Stomach (tissue), 19 donors: ENCODE results near the gene UNC79. TPM values are rescaled to one million over a fixed set of nuclear protein-coding genes. Genes with fewer than 3 reads are reported as not detected.
"Not testable (repeated sequence)": the region's sequence is repeated elsewhere in the genome, so short reads cannot be mapped to it uniquely, and the experiment has no call there.

Source experiments
- DNase-seq, 2 donors: peaks; one replicate each; pipeline versions ENCODE4 v3.0.0 to v3.0.0-alpha.2; 2013 to 2019
- H3K27ac ChIP-seq, 5 donors: fragments of 200-600 bp in 4 of 5; sonication (generic) in 4 of 5; one replicate each; pipeline ENCODE4 v1.5.1; 2013 to 2019; ENCODE audit warnings: mild to moderate bottlenecking in 1 of 5, moderate library complexity in 1 of 5
- H3K27me3 ChIP-seq, 3 donors: fragments of 200-600 bp; sonication (generic); one replicate each; pipeline ENCODE4 v1.5.1; 2017 to 2019; ENCODE audit warnings: mixed run types in 1 of 3
- H3K36me3 ChIP-seq, 4 donors: fragments of 200-600 bp; sonication (generic); 1 replicate in 3 of 4; 2 replicates in 1 of 4; pipeline ENCODE4 v1.5.1; 2016 to 2019
- H3K4me1 ChIP-seq, 4 donors: fragments of 200-600 bp; sonication (generic); one replicate each; pipeline ENCODE4 v1.5.1; 2016 to 2019
- H3K4me3 ChIP-seq, 4 donors: fragments of 200-600 bp; sonication (generic) in 3 of 4; one replicate each; pipeline ENCODE4 v1.5.1; 2016 to 2019; ENCODE audit warnings: mild to moderate bottlenecking in 1 of 4
- H3K9me3 ChIP-seq, 4 donors: fragments of 200-600 bp; sonication (generic); one replicate each; pipeline ENCODE4 v1.5.1; 2016 to 2019
- CTCF ChIP-seq, 7 experiments: fragments of 450-650 bp in 4 of 7; fragments of 200-600 bp in 3 of 7; sonication (generic) in 3 of 7; IDR thresholded peaks; one replicate each; pipeline ENCODE4 v1.5.1; 2016 to 2019; ENCODE audit warnings: antibody characterized with exemption in 7 of 7, control low read depth in 2 of 7, mild to moderate bottlenecking in 1 of 7
- EP300 ChIP-seq: sonication (generic); formaldehyde crosslinking; IDR thresholded peaks from one replicate; pipeline ENCODE4 v1.6.1; 2017; ENCODE audit warnings: antibody characterized with exemption
- POLR2A ChIP-seq, 4 donors: fragments of 450-650 bp; IDR thresholded peaks; one replicate each; pipeline ENCODE4 v1.6.1; 2016; ENCODE audit warnings: antibody characterized with exemption in 4 of 4, control low read depth in 2 of 4, mild to moderate bottlenecking in 1 of 4, moderate library complexity in 1 of 4
- POLR2AphosphoS5 ChIP-seq, 3 donors: sonication (generic); formaldehyde crosslinking; IDR thresholded peaks; one replicate each; pipeline ENCODE4 v1.6.1; 2016; ENCODE audit warnings: antibody characterized with exemption in 3 of 3
- WGBS, 5 donors: extraction: QIAGEN DNeasy Blood & Tissue Kit in 3 of 5; methylation state at CpG; one replicate each; pipeline versions ENCODE4 v1.1.5 to v1.1.7; 2013 to 2018; 5-methylcytosine and 5-hydroxymethylcytosine counted together
- intact Hi-C: fragments of 100-400 bp; cut with DNase I; formaldehyde crosslinking; loops from one replicate; pipeline ENCODE4 v1.15.1; 2023; ENCODE audit warnings: low total_unique reads
- long read RNA-seq, 10 donors: transcript quantifications; one replicate each; lab custom pipeline, GENCODE V29; 2026
- polyA plus RNA-seq, 3 donors: library from polyadenylated mRNA; stranded (reverse); fragments of 200-250 nt; gene quantifications; one replicate each; pipeline ENCODE4 v1.2.3, GENCODE V29; 2013
- total RNA-seq, 5 donors: library from RNA; depleted of rRNA; stranded (reverse); fragments of >200 nt; gene quantifications; one replicate each; pipeline versions ENCODE4 v1.1.0 to v1.2.3, GENCODE V29; 2014 to 2016
- donor health status: healthy with polysubstance abuse.
- donor health status: Bipolar disorder and iron deficiency.
- donor health status: healthy.

The UNC79 gene
- total RNA-seq, result 1 to 10 TPM in 2 of 5 donors, under 1 TPM in 1, not detected in 2; 0.45 to 1.9 (median 1.3) TPM
- under 1 TPM; under 0.01 to 0.25 (median 0.10) TPM for polyA plus RNA-seq
- long read RNA-seq, donor 1, result 0 reads
- long read RNA-seq, donor 2, partial matches to known transcripts, result 0 of 1 reads
- long read RNA-seq, donor 2, other reads (novel, unspliced or antisense), result 0 of 1 reads
- long read RNA-seq, donor 3, result 0 reads
- long read RNA-seq, donor 4, result 0 reads
- long read RNA-seq, donor 5, result 0 reads
- long read RNA-seq, donor 6, result 0 reads
- long read RNA-seq, donor 7, result 0 reads
- long read RNA-seq, donor 8, result 0 reads
- long read RNA-seq, donor 9, result 0 reads
- long read RNA-seq, donor 10, result 0 reads

- intact Hi-C loops, result no loop called here
- H3K9me3 ChIP-seq, result peaks cover 0 to 32% (median 18%) of the 10 kb centered on the region in 4 donors
- H3K36me3 ChIP-seq, result no peaks in the 10 kb centered on the region
- H3K4me1 ChIP-seq, result peaks cover 0 to 16% (median 8%) of the 10 kb centered on the region in 4 donors
- peak within 1 kb of the TSS; percentile 16 to 29 (median 21) for H3K4me3 ChIP-seq
- 3 to 5% (median 4%) methylated on average over 36 to 51 of the region's 51 CpGs for WGBS, 5 donors
- H3K27ac ChIP-seq, result peak within 1 kb of the TSS in 1 of 5 donors; percentile 30
- peak in 1 of 2 donors; percentile 64 for DNase-seq
- no peak for TF ChIP-seq POLR2AphosphoS5 (IDR thresholded peaks at IDR 0.05)
- no peak for TF ChIP-seq CTCF (IDR thresholded peaks at IDR 0.05)
- TF ChIP-seq EP300, result no peak
- no peak for TF ChIP-seq POLR2A (IDR thresholded peaks at IDR 0.05)
- H3K27me3 ChIP-seq, result peaks cover 2 to 66% (median 29%) of the 10 kb centered on the region in 3 donors
Measured at GRCh38 chr14:93430315-93431035, at the start of gene UNC79. Gene UNC79, plus strand, starts transcription at chr14:93430939. Its CDS starts 91 bp downstream, at chr14:93431030.

- intact Hi-C loops, result no loop called here
- H3K27ac ChIP-seq, result no peak overlapping the region
- H3K4me3 ChIP-seq, result no peak overlapping the region
- no peaks in the 10 kb centered on the region for H3K9me3 ChIP-seq
- WGBS, 5 donors, result 20 to 33% (median 25%) methylated on average over 1 of the region's 1 CpG
- H3K36me3 ChIP-seq, result no peaks in the 10 kb centered on the region
- H3K27me3 ChIP-seq, result no peaks in the 10 kb centered on the region
- no peaks in the 10 kb centered on the region for H3K4me1 ChIP-seq
- peak in 1 of 2 donors; percentile 69 for DNase-seq
- TF ChIP-seq CTCF (IDR thresholded peaks at IDR 0.05) (no peak), POLR2AphosphoS5 (IDR thresholded peaks at IDR 0.05) (no peak), EP300 (no peak), POLR2A (IDR thresholded peaks at IDR 0.05) (no peak)
Measured at GRCh38 chr14:93381644-93382043, 49.1 kb upstream of the UNC79 start.

- DNase-seq, H3K4me3 ChIP-seq, H3K27me3 ChIP-seq, H3K4me1 ChIP-seq, intact Hi-C loops, H3K36me3 ChIP-seq, H3K27ac ChIP-seq, H3K9me3 ChIP-seq: not testable (repeated sequence)
- 16 to 53% (median 41%) methylated on average over 1 of the region's 1 CpG for WGBS, 5 donors
Measured at GRCh38 chr14:93384256-93384655, 46.5 kb upstream of the UNC79 start.

GRCh38 chr14:93395231-93395630 is 35.5 kb upstream of the UNC79 start:
- H3K4me1 ChIP-seq, result no peaks in the 10 kb centered on the region
- intact Hi-C loops, result no loop called here
- no peak overlapping the region for H3K27ac ChIP-seq
- no peak overlapping the region for H3K4me3 ChIP-seq
- no peaks in the 10 kb centered on the region for H3K27me3 ChIP-seq
- TF ChIP-seq CTCF (IDR thresholded peaks at IDR 0.05) (no peak), EP300 (no peak), POLR2A (IDR thresholded peaks at IDR 0.05) (no peak), POLR2AphosphoS5 (IDR thresholded peaks at IDR 0.05) (no peak)
- peak in 1 of 2 donors; percentile 9 for DNase-seq
- H3K36me3 ChIP-seq, result no peaks in the 10 kb centered on the region
- peaks cover 0 to 11% (median 2%) of the 10 kb centered on the region in 4 donors for H3K9me3 ChIP-seq
